ENCODE measurements around the gene ACTMAP.
"Not testable (repeated sequence)": the region's sequence is repeated elsewhere in the genome, so short reads cannot be mapped to it uniquely, and the experiment has no call there.

ACTMAP gene

GRCh38 chr19:40739030-40739839, 11.0 kb downstream of the ACTMAP start:
- Histone ChIP-seq H3K9ac (ENCODE audit: low read length in 5 of 5) (peak overlapping the region in 1 of 5 donors; percentile 19), H3K9me3 (ENCODE audit: control insufficient read depth in 5 of 5, low read length in 5 of 5) (no peaks in the 10 kb centered on the region), H3K27ac (ENCODE audit: low read depth, low read length) (peak overlapping the region; percentile 54), H3K4me3 (ENCODE audit: low read depth in 1 of 5, low read length in 5 of 5) (no peak overlapping the region), H3K4me1 (ENCODE audit: control insufficient read depth in 5 of 5, insufficient read depth in 5 of 5, low read length in 5 of 5) (peaks cover 0 to 14% (median 13%) of the 10 kb centered on the region in 5 donors), H3K36me3 (ENCODE audit: control insufficient read depth in 5 of 5, insufficient read depth in 5 of 5, low read length in 5 of 5) (peaks cover 3 to 77% (median 69%) of the 10 kb centered on the region in 5 donors), H3K27me3 (ENCODE audit: control insufficient read depth in 5 of 5, insufficient read depth in 4 of 5, low read length in 5 of 5) (no peaks in the 10 kb centered on the region)

- Histone ChIP-seq H3K27me3 (ENCODE audit: control insufficient read depth in 5 of 5, insufficient read depth in 4 of 5, low read length in 5 of 5) (no peaks in the 10 kb centered on the region), H3K4me3 (ENCODE audit: low read depth in 1 of 5, low read length in 5 of 5) (no peak overlapping the region), H3K4me1 (ENCODE audit: control insufficient read depth in 5 of 5, insufficient read depth in 5 of 5, low read length in 5 of 5) (peaks cover 0 to 14% (median 13%) of the 10 kb centered on the region in 5 donors), H3K36me3 (ENCODE audit: control insufficient read depth in 5 of 5, insufficient read depth in 5 of 5, low read length in 5 of 5) (peaks cover 12 to 84% (median 78%) of the 10 kb centered on the region in 5 donors), H3K27ac (ENCODE audit: low read depth, low read length) (no peak overlapping the region), H3K9ac (ENCODE audit: low read length in 5 of 5) (no peak overlapping the region), H3K9me3 (ENCODE audit: control insufficient read depth in 5 of 5, low read length in 5 of 5) (no peaks in the 10 kb centered on the region)
These were observed 13.1 kb downstream of the ACTMAP start for GRCh38 chr19:40737102-40737644.

- no peaks in the 10 kb centered on the region for H3K9me3 ChIP-seq (ENCODE audit: control insufficient read depth in 5 of 5, low read length in 5 of 5)
- H3K36me3 ChIP-seq (ENCODE audit: control insufficient read depth in 5 of 5, insufficient read depth in 5 of 5, low read length in 5 of 5) = peaks cover 12 to 86% (median 82%) of the 10 kb centered on the region in 5 donors
- H3K27me3 ChIP-seq (ENCODE audit: control insufficient read depth in 5 of 5, insufficient read depth in 4 of 5, low read length in 5 of 5) = no peaks in the 10 kb centered on the region
- no peak overlapping the region for H3K9ac ChIP-seq (ENCODE audit: low read length in 5 of 5)
- no peak overlapping the region for H3K4me3 ChIP-seq (ENCODE audit: low read depth in 1 of 5, low read length in 5 of 5)
- no peak overlapping the region for H3K27ac ChIP-seq (ENCODE audit: low read depth, low read length)
- H3K4me1 ChIP-seq (ENCODE audit: control insufficient read depth in 5 of 5, insufficient read depth in 5 of 5, low read length in 5 of 5) = peaks cover 0 to 14% (median 13%) of the 10 kb centered on the region in 5 donors
These were observed 13.6 kb downstream of the ACTMAP start for GRCh38 chr19:40736661-40737060.

GRCh38 chr19:40735013-40735771, 15.1 kb downstream of the ACTMAP start:
- H3K4me1 ChIP-seq (ENCODE audit: control insufficient read depth in 5 of 5, insufficient read depth in 5 of 5, low read length in 5 of 5) = peaks cover 0 to 7% (median 5%) of the 10 kb centered on the region in 5 donors
- no peaks in the 10 kb centered on the region for H3K27me3 ChIP-seq (ENCODE audit: control insufficient read depth in 5 of 5, insufficient read depth in 4 of 5, low read length in 5 of 5)
- H3K9me3 ChIP-seq (ENCODE audit: control insufficient read depth in 5 of 5, low read length in 5 of 5) = no peaks in the 10 kb centered on the region
- no peak overlapping the region for H3K9ac ChIP-seq (ENCODE audit: low read length in 5 of 5)
- no peak overlapping the region for H3K4me3 ChIP-seq (ENCODE audit: low read depth in 1 of 5, low read length in 5 of 5)
- peaks cover 19 to 94% (median 89%) of the 10 kb centered on the region in 5 donors for H3K36me3 ChIP-seq (ENCODE audit: control insufficient read depth in 5 of 5, insufficient read depth in 5 of 5, low read length in 5 of 5)
- no peak overlapping the region for H3K27ac ChIP-seq (ENCODE audit: low read depth, low read length)

- Histone ChIP-seq H3K9ac (ENCODE audit: low read length in 5 of 5) (no peak overlapping the region), H3K4me1 (ENCODE audit: control insufficient read depth in 5 of 5, insufficient read depth in 5 of 5, low read length in 5 of 5) (no peaks in the 10 kb centered on the region), H3K27ac (ENCODE audit: low read depth, low read length) (no peak overlapping the region), H3K4me3 (ENCODE audit: low read depth in 1 of 5, low read length in 5 of 5) (no peak overlapping the region), H3K36me3 (ENCODE audit: control insufficient read depth in 5 of 5, insufficient read depth in 5 of 5, low read length in 5 of 5) (peaks cover 20 to 89% (median 86%) of the 10 kb centered on the region in 5 donors), H3K9me3 (ENCODE audit: control insufficient read depth in 5 of 5, low read length in 5 of 5) (no peaks in the 10 kb centered on the region), H3K27me3 (ENCODE audit: control insufficient read depth in 5 of 5, insufficient read depth in 4 of 5, low read length in 5 of 5) (no peaks in the 10 kb centered on the region)
These were observed 17.1 kb downstream of the ACTMAP start for GRCh38 chr19:40733149-40733548.

GRCh38 chr19:40732304-40732703, 18.0 kb downstream of the ACTMAP start:
- H3K4me1 ChIP-seq (ENCODE audit: control insufficient read depth in 5 of 5, insufficient read depth in 5 of 5, low read length in 5 of 5); H3K27me3 ChIP-seq (ENCODE audit: control insufficient read depth in 5 of 5, insufficient read depth in 4 of 5, low read length in 5 of 5); H3K9ac ChIP-seq (ENCODE audit: low read length in 5 of 5); H3K9me3 ChIP-seq (ENCODE audit: control insufficient read depth in 5 of 5, low read length in 5 of 5); H3K4me3 ChIP-seq (ENCODE audit: low read depth in 1 of 5, low read length in 5 of 5); H3K27ac ChIP-seq (ENCODE audit: low read depth, low read length): not testable (repeated sequence)
- peaks cover 20 to 93% (median 89%) of the 10 kb centered on the region in 5 donors for H3K36me3 ChIP-seq (ENCODE audit: control insufficient read depth in 5 of 5, insufficient read depth in 5 of 5, low read length in 5 of 5)

GRCh38 chr19:40730065-40730464, 20.2 kb downstream of the ACTMAP start:
- H3K36me3 ChIP-seq (ENCODE audit: control insufficient read depth in 5 of 5, insufficient read depth in 5 of 5, low read length in 5 of 5) = peaks cover 25 to 87% (median 84%) of the 10 kb centered on the region in 5 donors
- not testable (repeated sequence) for H3K9me3 ChIP-seq (ENCODE audit: control insufficient read depth in 5 of 5, low read length in 5 of 5); H3K27ac ChIP-seq (ENCODE audit: low read depth, low read length); H3K4me3 ChIP-seq (ENCODE audit: low read depth in 1 of 5, low read length in 5 of 5); H3K4me1 ChIP-seq (ENCODE audit: control insufficient read depth in 5 of 5, insufficient read depth in 5 of 5, low read length in 5 of 5); H3K9ac ChIP-seq (ENCODE audit: low read length in 5 of 5); H3K27me3 ChIP-seq (ENCODE audit: control insufficient read depth in 5 of 5, insufficient read depth in 4 of 5, low read length in 5 of 5)

GRCh38 chr19:40726279-40726678, 24.0 kb downstream of the ACTMAP start:
- Histone ChIP-seq H3K9ac (ENCODE audit: low read length in 5 of 5) (no peak overlapping the region), H3K4me1 (ENCODE audit: control insufficient read depth in 5 of 5, insufficient read depth in 5 of 5, low read length in 5 of 5) (peaks cover 2 to 14% (median 13%) of the 10 kb centered on the region in 5 donors), H3K27ac (ENCODE audit: low read depth, low read length) (no peak overlapping the region), H3K36me3 (ENCODE audit: control insufficient read depth in 5 of 5, insufficient read depth in 5 of 5, low read length in 5 of 5) (peaks cover 13 to 74% (median 60%) of the 10 kb centered on the region in 5 donors), H3K9me3 (ENCODE audit: control insufficient read depth in 5 of 5, low read length in 5 of 5) (no peaks in the 10 kb centered on the region), H3K27me3 (ENCODE audit: control insufficient read depth in 5 of 5, insufficient read depth in 4 of 5, low read length in 5 of 5) (no peaks in the 10 kb centered on the region), H3K4me3 (ENCODE audit: low read depth in 1 of 5, low read length in 5 of 5) (no peak overlapping the region)

GRCh38 chr19:40724855-40725254, 25.4 kb downstream of the ACTMAP start:
- no peak overlapping the region for H3K4me3 ChIP-seq (ENCODE audit: low read depth in 1 of 5, low read length in 5 of 5)
- H3K27ac ChIP-seq (ENCODE audit: low read depth, low read length) = no peak overlapping the region
- no peaks in the 10 kb centered on the region for H3K9me3 ChIP-seq (ENCODE audit: control insufficient read depth in 5 of 5, low read length in 5 of 5)
- H3K27me3 ChIP-seq (ENCODE audit: control insufficient read depth in 5 of 5, insufficient read depth in 4 of 5, low read length in 5 of 5) = no peaks in the 10 kb centered on the region
- peaks cover 5 to 60% (median 46%) of the 10 kb centered on the region in 5 donors for H3K36me3 ChIP-seq (ENCODE audit: control insufficient read depth in 5 of 5, insufficient read depth in 5 of 5, low read length in 5 of 5)
- H3K4me1 ChIP-seq (ENCODE audit: control insufficient read depth in 5 of 5, insufficient read depth in 5 of 5, low read length in 5 of 5) = peaks cover 5 to 28% (median 27%) of the 10 kb centered on the region in 5 donors
- no peak overlapping the region for H3K9ac ChIP-seq (ENCODE audit: low read length in 5 of 5)

GRCh38 chr19:40724315-40724714, 26.0 kb downstream of the ACTMAP start:
- H3K9me3 ChIP-seq (ENCODE audit: control insufficient read depth in 5 of 5, low read length in 5 of 5) = no peaks in the 10 kb centered on the region
- H3K9ac ChIP-seq (ENCODE audit: low read length in 5 of 5) = no peak overlapping the region
- H3K4me1 ChIP-seq (ENCODE audit: control insufficient read depth in 5 of 5, insufficient read depth in 5 of 5, low read length in 5 of 5) = peaks cover 5 to 33% (median 33%) of the 10 kb centered on the region in 5 donors
- H3K27ac ChIP-seq (ENCODE audit: low read depth, low read length) = no peak overlapping the region
- peaks cover 5 to 56% (median 42%) of the 10 kb centered on the region in 5 donors for H3K36me3 ChIP-seq (ENCODE audit: control insufficient read depth in 5 of 5, insufficient read depth in 5 of 5, low read length in 5 of 5)
- no peaks in the 10 kb centered on the region for H3K27me3 ChIP-seq (ENCODE audit: control insufficient read depth in 5 of 5, insufficient read depth in 4 of 5, low read length in 5 of 5)
- no peak overlapping the region for H3K4me3 ChIP-seq (ENCODE audit: low read depth in 1 of 5, low read length in 5 of 5)
